NCI-H1436 (cell line): ENCODE data around the gene MXRA5.
"Not testable (repeated sequence)": the region's sequence is repeated elsewhere in the genome, so short reads cannot be mapped to it uniquely, and the experiment has no call there.

Experiments
- DNase-seq: peaks from one replicate; lab custom pipeline; 2025; lab: John Stamatoyannopoulos, UW

MXRA5 gene, protein sequence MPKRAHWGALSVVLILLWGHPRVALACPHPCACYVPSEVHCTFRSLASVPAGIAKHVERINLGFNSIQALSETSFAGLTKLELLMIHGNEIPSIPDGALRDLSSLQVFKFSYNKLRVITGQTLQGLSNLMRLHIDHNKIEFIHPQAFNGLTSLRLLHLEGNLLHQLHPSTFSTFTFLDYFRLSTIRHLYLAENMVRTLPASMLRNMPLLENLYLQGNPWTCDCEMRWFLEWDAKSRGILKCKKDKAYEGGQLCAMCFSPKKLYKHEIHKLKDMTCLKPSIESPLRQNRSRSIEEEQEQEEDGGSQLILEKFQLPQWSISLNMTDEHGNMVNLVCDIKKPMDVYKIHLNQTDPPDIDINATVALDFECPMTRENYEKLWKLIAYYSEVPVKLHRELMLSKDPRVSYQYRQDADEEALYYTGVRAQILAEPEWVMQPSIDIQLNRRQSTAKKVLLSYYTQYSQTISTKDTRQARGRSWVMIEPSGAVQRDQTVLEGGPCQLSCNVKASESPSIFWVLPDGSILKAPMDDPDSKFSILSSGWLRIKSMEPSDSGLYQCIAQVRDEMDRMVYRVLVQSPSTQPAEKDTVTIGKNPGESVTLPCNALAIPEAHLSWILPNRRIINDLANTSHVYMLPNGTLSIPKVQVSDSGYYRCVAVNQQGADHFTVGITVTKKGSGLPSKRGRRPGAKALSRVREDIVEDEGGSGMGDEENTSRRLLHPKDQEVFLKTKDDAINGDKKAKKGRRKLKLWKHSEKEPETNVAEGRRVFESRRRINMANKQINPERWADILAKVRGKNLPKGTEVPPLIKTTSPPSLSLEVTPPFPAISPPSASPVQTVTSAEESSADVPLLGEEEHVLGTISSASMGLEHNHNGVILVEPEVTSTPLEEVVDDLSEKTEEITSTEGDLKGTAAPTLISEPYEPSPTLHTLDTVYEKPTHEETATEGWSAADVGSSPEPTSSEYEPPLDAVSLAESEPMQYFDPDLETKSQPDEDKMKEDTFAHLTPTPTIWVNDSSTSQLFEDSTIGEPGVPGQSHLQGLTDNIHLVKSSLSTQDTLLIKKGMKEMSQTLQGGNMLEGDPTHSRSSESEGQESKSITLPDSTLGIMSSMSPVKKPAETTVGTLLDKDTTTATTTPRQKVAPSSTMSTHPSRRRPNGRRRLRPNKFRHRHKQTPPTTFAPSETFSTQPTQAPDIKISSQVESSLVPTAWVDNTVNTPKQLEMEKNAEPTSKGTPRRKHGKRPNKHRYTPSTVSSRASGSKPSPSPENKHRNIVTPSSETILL (N-terminal part only)

DNA sequence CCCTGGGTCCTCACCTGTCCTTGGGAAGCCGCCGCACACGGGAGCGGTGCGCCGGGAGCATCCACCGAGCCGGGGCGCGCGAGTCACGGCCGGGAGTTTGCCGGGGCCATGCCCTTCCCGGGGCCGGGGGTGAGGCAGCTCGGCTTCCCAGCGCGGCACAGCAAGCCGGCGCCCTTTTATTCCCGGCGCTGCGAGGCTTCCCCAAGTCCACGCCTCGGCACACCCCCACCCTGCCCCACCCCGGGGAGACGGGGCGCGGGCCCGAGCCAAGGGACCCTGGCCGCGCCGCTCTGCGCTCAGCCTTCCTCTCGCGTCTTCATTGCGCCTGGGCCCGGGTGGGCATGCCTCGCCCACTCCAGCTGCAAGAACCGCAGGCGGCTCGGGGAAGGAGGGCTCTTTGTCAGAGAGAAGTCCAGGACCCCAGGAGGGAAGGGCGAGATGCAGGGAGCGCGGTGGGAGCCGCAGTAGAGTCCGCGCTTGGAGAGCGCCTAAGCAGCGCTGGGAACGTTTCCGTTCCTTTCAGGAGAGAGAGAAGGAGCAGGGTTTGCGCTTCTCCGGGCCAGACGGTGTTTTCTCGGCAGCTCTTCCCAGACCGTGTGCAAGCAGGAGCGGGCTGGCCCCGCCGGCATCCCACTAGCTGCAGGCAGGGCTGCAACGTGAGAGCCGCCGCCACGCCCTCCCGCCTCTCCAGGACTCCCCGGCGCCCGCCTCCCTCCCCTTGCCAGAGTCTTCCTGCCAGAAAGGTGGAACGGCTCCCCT, at the start of gene MXRA5:
TSS of gene MXRA5 (minus strand) at position 152 of the 759 bp plus-strand sequence. CDS start 2,819 bp downstream, outside the sequence.
- DNase-seq: no peak

DNA sequence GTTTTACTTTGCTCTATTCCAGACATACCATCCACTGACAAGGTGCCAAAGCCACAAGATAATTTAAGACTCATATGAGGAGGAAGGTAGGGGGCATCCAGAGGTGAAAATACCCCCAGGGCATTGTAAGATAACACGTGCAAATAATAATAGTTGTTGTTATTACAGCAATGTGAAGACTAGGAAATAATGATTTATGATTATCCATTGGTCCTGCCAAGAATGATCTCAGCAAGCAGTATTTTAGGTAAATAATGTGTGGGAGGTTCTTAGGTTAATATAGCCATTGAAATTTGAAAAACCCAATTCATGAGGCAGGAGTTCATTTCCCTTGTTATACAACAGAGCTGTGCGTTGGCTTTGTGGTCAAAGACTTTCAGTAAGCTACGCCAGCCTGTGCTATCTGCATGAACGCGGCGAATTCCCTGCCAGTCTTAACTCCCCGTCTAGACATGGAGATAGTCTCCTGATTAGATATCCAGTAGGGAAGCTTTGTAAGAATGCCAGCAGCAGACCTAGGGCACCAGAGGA, 47.2 kb upstream of the MXRA5 start:
- DNase-seq: no peak

DNA sequence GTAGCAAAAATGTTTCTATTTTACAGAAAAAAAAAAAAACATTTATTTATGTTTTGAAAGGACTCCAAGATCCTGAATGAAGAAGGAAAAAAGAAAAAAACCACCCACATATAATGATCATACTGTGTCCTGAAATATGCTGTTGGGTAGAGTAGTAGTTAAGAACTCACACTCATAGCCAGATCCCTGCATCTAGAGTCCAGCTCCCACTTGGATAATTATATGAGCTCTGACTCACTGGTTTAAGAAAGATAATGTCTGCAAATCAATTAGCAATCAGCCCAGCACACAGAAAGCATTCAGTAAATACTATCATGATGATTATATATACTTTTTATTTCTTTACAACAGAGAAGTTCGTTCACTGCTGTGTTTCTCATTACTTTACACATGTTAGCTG, 46.7 kb upstream of the MXRA5 start:
- DNase-seq: no peak

DNA sequence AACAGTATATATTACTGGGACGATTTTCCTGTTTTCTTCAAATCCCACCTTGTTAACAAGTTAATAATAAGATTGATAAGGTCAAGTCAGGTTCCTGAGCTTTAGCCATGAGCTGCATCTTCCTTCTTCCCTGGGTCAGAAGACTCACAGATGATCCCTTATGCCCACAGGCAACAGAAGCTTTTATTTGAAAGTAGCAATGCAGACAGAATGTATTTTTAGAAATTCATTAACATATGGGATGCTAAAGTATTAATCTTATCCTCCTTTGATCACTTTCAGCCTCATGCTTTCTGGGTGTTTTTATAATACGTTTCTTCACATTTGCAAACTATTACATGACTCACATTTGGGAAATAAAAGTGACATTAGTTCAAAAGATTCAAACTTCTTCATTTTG, 42.0 kb upstream of the MXRA5 start:
- DNase-seq: no peak

DNA sequence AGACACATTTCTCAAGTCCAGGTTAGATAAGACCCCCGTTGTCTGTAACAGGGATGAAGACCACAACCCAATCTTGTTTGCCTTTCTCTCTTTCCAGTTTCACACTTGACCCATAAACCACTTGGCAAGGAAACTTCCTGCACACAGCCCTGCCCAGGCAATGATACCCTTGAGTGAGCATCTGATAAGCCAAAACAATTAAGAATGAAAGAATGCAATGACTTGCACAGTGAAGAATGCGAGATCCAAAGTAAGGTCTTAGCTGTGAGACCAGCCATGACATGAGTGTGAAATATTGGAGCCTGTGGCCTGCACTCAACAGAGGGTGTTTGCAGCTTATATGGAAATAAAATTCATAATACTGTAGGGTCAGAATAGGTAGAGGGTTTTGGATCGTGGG, 37.9 kb upstream of the MXRA5 start:
- DNase-seq: no peak

DNA sequence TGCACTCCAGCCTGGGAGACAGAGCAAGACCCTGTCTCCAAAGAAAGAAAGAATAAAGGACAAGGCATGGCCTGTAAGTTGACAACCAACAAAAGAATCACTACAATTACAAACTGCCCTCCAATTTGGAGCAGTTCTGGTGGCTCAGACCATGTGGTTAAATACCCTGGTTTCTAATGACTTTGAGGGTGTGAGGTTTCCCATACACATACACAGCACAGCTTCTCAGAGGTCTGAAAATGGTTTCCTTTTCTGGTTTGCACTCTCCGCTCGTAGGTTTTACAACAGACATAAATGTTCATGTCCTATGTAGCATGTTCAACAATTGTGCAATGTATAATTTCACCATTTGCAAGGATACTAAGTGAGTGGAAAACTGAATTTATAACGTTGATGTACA, 34.2 kb upstream of the MXRA5 start:
- DNase-seq: no peak

DNA sequence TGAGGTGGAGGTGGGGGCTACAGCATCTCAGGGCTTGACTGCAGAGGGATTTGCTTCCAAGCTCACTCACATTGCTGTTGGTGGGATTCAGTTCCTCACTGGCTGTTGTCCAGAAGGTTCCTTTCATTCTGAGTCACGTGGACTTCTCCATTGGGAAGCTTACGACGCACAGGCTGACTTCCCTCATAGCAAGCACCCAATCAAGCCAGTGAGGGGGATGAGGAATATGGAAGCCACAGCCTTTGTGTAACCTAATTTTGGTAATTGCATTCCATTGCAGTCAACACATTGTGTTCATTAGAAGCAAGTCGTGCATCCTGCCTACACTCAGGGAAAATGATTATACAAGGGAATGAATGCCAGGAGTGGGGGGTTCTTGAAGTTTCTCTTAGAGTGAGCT, 32.7 kb upstream of the MXRA5 start:
- DNase-seq: no peak

DNA sequence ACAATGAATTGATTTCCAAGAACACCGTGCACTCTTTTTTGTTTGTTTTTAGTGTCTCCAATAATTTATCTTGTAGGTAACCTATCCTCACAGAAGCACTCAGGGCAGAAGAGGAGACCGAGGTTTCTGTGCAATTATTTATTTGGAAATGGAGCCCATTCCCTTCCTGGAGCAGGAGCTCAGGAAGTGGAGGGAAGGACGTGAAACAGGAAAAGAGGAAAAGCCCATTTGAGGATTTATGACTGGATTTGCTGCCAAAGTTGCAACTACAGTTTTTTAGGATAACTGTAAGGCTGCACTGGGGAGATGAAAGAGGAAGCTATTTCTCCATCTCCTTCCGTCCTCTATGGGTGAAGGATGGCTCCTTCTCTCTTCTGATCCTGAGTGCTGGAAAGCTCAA, 31.7 kb upstream of the MXRA5 start:
- no peak for DNase-seq

DNA sequence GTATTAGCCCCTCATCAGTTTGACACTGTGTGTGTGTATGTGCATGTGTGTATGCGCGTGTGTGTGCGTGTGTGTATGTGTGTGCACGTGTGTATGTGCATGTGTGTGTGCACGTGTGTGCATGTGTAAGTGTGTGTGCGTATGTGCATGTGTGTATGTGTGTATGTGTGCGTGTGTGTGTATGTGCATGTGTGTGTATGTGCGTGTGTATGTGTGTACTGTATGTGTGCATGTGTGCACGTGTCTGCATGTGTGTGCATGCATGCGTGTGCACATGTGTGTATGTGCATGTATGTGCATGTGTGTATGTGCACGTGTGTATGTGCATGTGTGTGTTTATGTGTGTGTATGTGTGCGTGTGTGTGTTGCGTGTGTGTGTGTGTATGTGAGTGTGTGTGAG, 31.1 kb upstream of the MXRA5 start:
- DNase-seq: no peak

DNA sequence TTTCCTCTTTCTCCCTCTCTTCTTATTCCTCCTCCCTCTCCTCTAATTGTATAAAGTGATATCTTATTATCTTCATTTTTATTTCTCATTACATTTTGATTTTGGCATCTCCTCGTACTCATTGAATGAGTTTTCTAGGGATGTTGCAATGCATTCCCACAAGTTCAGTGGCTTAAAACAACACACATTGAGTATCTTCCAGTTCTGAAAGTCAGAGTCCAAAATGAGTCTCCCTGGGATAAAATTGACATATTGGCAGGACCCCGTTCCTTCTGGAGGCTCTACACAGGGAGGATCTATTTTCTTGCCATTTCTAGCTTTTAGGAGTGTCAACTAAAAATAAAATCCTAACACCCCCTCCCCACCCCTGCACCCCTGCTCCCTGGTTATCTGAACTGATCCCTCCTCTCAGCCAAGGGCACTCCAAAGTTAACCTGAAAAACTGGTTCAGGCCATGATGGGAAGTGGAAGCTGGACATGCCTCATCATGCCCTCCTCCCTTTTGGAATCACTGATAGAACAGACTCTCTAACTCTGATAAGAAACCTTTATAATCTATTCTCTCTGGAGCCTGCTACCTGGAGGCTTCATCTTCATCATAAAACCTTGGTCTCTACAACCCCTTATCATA, 29.5 kb upstream of the MXRA5 start:
- not testable (repeated sequence) for DNase-seq

DNA sequence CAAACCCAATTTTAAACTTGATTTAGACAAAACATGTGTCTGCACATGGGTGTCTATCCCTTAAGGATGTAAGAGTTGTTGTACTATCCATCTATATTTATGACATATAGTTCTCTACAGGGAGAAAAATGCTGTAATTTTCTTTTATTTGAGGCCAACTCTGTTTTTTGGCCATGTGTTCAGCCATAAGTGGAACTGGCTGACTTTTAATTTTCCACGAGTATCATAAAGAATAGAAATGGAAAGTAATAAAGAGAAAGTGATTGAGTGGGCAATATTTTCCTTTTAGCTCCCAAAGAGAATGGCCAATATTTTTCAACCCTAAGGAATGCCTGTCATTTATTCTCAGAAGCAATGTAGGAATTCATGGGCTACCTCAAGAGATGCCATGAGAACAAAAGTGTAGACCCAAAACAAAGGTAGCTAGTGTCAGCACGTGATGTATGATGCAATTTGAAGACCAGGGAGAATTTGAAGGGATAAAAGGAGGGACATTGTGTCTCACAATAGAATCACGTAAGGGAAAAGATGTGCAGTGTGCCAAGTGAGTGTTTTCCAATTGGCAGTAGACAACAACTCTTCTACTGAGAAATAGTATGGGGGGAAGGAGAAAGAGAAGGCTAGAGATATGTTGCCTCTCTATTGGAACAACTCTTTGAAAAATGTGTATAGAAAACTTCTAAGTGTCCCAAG, 27.8 kb upstream of the MXRA5 start:
- no peak for DNase-seq

DNA sequence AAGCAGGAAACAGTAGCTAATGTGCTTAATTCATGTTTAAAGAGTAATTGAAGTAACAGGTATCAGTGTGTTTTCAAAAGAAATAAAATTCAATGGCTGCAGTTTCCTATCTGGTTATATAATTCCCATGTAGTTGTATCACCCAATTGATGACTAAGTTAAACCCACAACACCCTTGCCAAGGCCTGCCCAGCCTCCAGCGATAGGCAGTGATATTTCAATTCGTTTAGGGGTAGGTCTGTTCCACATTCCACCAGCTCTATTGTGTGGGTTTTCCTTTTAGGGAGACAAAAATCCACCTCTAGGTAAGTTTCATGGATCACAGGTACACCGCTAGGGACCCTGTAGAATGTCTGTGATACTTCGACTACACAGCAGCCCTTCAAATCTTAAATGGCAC, 24.7 kb upstream of the MXRA5 start:
- DNase-seq: no peak

DNA sequence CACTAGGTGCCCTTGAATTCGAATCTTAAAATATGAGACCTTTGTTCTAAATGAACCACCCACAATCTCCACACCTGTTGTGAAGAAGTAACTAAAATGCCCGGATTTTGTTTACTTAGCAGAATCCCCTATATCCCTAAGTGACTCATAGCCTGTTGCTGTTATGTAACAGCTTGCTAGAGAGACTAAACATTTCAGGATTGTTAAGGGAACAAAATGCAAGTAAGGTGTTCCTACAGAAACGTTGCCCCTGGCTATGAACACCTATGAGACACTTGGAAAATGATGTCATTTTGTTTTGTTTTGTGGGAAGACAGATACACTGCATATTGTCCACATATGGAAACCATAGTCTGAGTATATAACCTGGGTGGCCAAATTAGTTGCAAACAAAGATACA, 24.2 kb upstream of the MXRA5 start:
- DNase-seq: no peak

DNA sequence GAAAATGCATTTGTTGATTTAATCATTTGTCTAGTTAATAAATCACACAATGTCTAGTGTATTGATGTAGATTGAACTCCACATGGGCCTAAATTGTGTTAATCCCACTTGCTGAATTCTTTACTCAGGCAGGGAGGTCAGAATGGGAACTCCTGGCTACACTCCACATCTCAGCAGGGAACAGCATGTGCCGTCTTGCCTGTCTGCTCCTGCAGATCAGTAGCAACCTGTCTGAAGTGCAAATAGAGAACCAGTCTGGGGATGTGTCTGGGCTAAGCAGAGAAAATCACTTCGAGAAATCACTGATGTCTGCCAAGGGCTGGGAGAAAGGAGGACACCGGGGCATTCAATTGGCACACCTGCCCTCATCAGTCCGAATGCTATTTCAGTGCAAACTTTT, 16.5 kb upstream of the MXRA5 start:
- no peak for DNase-seq

DNA sequence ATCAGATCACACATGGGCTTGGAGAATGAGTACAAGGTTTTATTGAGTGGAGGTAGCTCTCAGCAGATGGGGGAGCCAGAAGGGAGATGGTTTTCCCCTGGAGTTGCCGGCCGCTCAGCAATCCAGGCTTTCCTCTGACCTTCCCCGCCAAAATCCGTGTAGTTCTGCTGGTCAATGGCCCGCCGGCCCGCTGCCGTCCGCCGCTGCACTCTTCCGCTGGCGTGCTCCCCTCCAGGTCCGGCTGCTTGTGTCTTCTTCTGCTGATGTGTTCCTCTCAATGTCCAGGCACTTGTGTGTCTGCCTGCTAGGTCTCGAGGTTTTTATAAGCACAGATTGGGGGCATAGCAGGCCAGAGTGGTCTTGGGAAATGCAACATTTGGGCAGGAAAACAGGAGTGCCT, 14.4 kb upstream of the MXRA5 start:
- no peak for DNase-seq

DNA sequence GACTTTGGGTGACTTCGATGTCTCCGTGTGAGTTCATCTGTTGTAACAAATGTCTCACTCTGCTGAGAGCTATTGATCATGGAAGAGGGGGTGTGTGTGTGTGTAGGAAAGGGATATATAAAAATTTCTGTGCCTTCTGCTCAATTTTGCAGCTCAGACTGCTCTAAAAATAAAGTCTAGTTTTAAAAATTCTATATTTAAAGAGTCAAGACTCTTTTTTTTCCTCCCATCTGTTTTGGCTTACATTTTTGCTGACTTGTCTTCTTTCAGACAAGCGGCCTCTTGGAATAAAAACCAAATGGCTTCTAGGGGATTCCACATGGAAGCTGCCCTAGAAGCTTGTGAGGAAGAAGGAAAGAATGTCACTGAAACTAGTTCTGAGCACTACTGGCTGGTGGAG, 6.3 kb upstream of the MXRA5 start:
- not testable (repeated sequence) for DNase-seq

DNA sequence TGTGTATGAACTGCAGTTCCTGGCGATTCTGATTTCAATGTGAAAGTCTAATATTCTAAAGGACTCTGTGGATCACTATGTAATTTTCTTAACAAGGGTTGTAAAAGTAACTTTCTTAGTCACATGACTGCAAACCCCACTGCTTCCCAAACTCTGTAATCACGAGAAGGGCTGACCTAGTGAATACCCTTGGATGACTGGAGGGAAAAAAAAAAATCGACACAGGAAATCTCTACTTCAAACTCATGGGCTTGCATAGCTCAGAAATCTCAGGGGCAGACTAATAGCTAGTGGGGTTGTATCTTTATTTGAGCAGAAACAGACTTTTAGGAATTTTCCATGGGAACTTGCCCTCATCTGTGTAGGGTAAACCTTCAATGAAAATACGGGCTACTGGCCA, 4.8 kb upstream of the MXRA5 start:
- DNase-seq: no peak

DNA sequence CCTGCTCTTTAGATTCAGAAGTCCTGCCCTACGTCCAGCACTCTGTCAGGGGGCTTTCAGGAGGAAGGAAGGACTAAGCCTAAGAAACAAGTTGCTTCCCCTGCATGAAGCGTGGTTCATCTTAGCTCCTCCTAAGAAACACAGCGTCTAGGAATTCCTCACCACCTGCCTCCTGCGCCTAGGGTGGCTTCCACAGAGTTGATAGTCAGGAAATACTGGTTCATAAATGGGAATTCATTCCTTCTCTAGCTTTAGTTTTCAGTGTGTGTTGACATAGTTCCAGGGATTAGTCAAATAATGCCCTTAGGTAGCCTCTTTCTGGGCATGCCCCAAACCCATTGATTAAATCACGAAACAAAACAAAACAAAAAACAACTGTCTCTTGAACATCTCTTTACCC, 1.7 kb upstream of the MXRA5 start:
- DNase-seq: no peak

DNA sequence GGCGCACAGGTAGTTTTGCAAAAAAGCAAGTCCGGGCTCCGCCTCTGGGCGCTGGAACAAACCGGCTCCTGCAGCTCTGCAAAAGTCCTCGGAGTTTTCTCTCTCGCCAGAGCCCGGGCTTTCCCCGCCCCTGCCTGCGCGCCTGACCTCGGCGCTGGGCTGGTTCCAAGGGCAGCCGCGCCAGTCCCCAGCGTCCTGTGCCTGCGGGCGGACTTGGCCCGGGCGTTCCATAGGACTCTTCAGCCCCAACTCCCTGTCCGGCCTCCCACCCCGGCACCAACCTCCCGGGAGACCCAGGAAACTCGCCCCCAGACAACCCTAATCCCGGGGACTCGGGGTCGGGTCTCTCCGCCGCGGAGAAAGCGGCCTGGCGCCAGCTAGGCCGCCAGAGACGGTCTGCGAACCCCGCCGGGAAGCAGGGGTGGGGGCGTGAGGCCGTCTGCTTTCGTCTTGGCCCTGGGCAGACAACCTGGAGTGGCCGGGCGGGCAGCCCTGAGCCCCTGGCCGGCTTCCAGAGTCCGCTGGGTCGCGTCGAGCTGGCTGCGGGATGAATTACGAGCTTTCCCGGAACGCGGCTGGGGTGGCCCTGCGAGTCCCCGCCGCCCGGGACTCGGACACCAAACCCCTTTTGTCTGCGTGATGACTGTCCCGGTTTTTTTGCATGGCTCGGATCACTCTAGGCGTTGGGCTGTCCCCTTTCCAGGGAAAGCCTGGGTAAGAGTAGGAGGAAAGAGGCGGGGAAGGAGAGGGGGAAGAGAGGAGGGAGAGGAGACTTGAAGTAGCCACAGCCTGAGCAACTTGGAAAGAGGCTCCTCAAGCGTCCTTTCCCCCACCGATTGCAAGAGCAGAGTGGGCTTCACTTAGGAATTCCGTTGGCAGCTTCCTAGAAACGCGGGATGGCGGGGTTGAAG, 916 bp downstream of the MXRA5 start:
- DNase-seq: no peak
